ENCODE results near the gene SENP8.

Gene SENP8

GRCh38 chr15:72175186-72176044 lies 57.2 kb downstream of the SENP8 start:
- no peak for DNase-seq (ENCODE audit: low read depth in 2 of 2)

GRCh38 chr15:72176159-72176558 lies 58.0 kb downstream of the SENP8 start:
- no peak for DNase-seq (ENCODE audit: low read depth in 2 of 2)

GRCh38 chr15:72176743-72177142 lies 58.5 kb downstream of the SENP8 start:
- no peak for DNase-seq (ENCODE audit: low read depth in 2 of 2)

- no peak for DNase-seq (ENCODE audit: low read depth in 2 of 2)
Observed at GRCh38 chr15:72178976-72179585, 60.9 kb downstream of the SENP8 start.

- no peak for DNase-seq (ENCODE audit: low read depth in 2 of 2)
Observed at GRCh38 chr15:72179950-72180581, 61.9 kb downstream of the SENP8 start.

- DNase-seq (ENCODE audit: low read depth in 2 of 2) = no peak
Observed at GRCh38 chr15:72180761-72181324, 62.6 kb downstream of the SENP8 start.

GRCh38 chr15:72182244-72182643 lies 64.0 kb downstream of the SENP8 start:
- DNase-seq (ENCODE audit: low read depth in 2 of 2) = no peak

GRCh38 chr15:72182673-72183072 lies 64.5 kb downstream of the SENP8 start:
- no peak for DNase-seq (ENCODE audit: low read depth in 2 of 2)

- DNase-seq (ENCODE audit: low read depth in 2 of 2) = no peak
Observed at GRCh38 chr15:72183781-72184164, 65.6 kb downstream of the SENP8 start.

- DNase-seq (ENCODE audit: low read depth in 2 of 2) = no peak
Observed at GRCh38 chr15:72184165-72184811, 66.1 kb downstream of the SENP8 start.

GRCh38 chr15:72189250-72189902 lies 71.2 kb downstream of the SENP8 start:
- DNase-seq (ENCODE audit: low read depth in 2 of 2) = no peak

GRCh38 chr15:72192416-72192815 lies 74.2 kb downstream of the SENP8 start:
- no peak for DNase-seq (ENCODE audit: low read depth in 2 of 2)
